SKM-1 (cell line): Measurements from ENCODE around the gene TBC1D22A.

Experiments
- DNase-seq: peaks from one replicate; lab custom pipeline; 2025; ENCODE audit not compliant: unreplicated experiment; lab: John Stamatoyannopoulos, UW

Gene TBC1D22A

GRCh38 chr22:46980392-46980791, 217.9 kb downstream of the TBC1D22A start:
- DNase-seq: no peak

- DNase-seq: no peak
Measured at GRCh38 chr22:46982635-46983034, 220.2 kb downstream of the TBC1D22A start.

GRCh38 chr22:46983046-46983445, 220.6 kb downstream of the TBC1D22A start:
- no peak for DNase-seq

- DNase-seq: no peak
Measured at GRCh38 chr22:46984751-46985506, 222.5 kb downstream of the TBC1D22A start.

GRCh38 chr22:46985507-46985882, 223.0 kb downstream of the TBC1D22A start:
- no peak for DNase-seq

GRCh38 chr22:46986788-46987187, 224.3 kb downstream of the TBC1D22A start:
- no peak for DNase-seq

GRCh38 chr22:46990937-46991550, 228.6 kb downstream of the TBC1D22A start:
- no peak for DNase-seq

- DNase-seq: no peak
Measured at GRCh38 chr22:46991666-46992065, 229.2 kb downstream of the TBC1D22A start.

GRCh38 chr22:46992121-46992731, 229.8 kb downstream of the TBC1D22A start:
- no peak for DNase-seq

GRCh38 chr22:46993633-46994032, 231.2 kb downstream of the TBC1D22A start:
- DNase-seq: no peak

- no peak for DNase-seq
Measured at GRCh38 chr22:46994265-46994664, 231.8 kb downstream of the TBC1D22A start.

GRCh38 chr22:46994983-46995382, 232.5 kb downstream of the TBC1D22A start:
- DNase-seq: no peak

GRCh38 chr22:46995501-46996360, 233.3 kb downstream of the TBC1D22A start:
- DNase-seq: no peak

GRCh38 chr22:46996595-46997310, 234.3 kb downstream of the TBC1D22A start:
- DNase-seq: no peak

GRCh38 chr22:46997311-46997970, 235.0 kb downstream of the TBC1D22A start:
- no peak for DNase-seq

GRCh38 chr22:46998331-46998730, 235.9 kb downstream of the TBC1D22A start:
- no peak for DNase-seq

- DNase-seq: no peak
Measured at GRCh38 chr22:47000256-47000655, 237.8 kb downstream of the TBC1D22A start.

GRCh38 chr22:47000888-47001287, 238.4 kb downstream of the TBC1D22A start:
- no peak for DNase-seq

- DNase-seq: no peak
Measured at GRCh38 chr22:47001288-47001687, 238.8 kb downstream of the TBC1D22A start.

- DNase-seq: no peak
Measured at GRCh38 chr22:47002692-47003091, 240.2 kb downstream of the TBC1D22A start.
